SH-SY5Y (cell line): Measurements from ENCODE around the gene HDHD3.

Experiments used
- GATA2 ChIP-seq: IDR thresholded peaks from 2 replicates; pipeline ENCODE4 v1.6.1; 2011; ENCODE audit warnings: mild to moderate bottlenecking, low read depth, low read length
- GATA3 ChIP-seq: IDR thresholded peaks from 2 replicates; pipeline ENCODE4 v1.6.1; 2011; ENCODE audit warnings: low read depth, mild to moderate bottlenecking, low read length, moderate library complexity

DNA sequence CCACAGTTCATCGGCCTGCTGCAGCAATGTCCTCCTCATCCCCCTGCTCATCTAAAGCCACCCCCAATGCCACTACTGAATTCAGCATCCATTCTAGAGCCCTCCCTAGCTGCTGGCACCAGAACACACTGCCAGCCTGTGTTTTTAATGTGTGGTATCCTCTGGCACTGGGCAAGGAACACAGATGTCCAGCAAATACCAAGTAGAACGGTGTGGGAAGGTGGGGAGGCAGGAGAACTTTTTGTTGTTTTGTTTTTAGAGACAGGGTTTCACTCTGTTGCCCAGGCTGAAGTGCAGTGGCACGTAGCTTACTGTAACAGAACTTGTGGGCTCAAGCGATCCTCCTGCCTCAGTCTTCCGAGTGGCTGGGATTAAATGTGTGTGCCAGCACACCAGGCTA is 4.7 kb downstream of the HDHD3 start:
- TF ChIP-seq GATA3 (no peak), GATA2 (no peak)
